NOMO-1 (cell line): ENCODE results near the gene CRYBB3.
"Not testable (repeated sequence)": the region's sequence is repeated elsewhere in the genome, so short reads cannot be mapped to it uniquely, and the experiment has no call there.

ENCODE experiments used
- DNase-seq, 2 experiments: peaks; one replicate each; lab custom pipeline; 2025; ENCODE audit not compliant: unreplicated experiment in 2 of 2; lab: John Stamatoyannopoulos, UW

CRYBB3 gene

DNA sequence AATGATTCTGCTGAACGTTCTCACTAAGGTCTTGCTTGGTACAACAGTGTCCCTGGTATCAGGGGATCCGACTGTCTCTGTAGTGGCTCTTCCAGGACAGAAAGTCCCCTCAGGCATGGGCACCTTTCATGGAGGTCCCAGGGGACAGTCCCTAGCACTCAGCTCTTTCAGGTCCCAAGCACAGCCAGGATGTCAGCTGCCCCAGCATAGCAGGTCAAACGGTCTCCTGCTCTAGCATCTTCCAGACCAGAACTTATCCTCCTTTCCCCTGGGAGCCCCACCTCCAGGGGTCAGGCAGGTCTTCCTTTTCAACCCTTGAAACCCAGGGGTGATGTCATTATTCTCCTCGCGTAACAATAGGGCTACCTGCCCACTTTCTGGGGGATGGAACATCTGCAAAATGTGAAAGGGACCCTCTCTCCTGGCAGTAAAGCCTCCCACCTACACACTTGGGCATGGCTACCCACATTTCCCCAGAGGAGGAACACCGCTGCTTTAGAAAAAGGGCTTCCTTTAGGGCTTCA lies 24.7 kb upstream of the CRYBB3 start:
- no peak for DNase-seq

DNA sequence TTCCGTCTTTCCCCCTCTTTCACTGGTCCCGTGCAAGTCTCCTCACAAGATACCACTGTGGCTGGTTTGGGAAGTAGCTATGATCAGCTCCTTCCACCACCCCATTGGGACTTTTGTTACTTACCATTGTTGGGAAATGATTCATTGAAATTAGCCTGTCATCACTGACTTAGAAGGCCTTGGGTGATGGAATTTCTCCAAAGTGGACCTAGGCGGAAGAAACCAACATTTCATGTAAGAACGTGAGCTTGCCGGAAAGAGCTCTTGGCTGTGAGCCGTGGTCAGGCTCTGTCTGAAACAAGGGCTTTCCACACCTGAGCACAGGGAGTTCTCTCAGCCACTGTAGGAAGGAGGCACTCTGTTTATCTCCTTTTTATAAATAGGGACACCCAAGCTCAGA lies 23.5 kb upstream of the CRYBB3 start:
- no peak for DNase-seq

DNA sequence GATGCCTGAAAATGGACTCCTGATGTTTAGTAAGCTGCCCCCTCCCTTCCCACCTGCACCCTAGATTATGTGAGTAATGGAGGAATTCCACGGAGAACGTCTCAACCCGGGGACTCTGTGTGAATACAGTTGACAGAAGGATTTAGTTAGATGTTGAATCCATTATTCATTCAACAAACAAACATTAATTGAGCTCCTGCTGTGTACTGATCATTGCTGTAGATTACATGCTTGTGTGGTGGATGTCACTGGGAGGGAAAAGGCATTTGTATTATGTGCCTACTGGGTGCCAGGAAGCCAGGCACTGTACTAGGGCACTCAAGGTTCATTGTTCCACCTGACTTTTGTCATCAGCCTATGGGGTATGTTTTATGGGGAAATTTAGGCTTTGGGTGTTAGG lies 22.9 kb upstream of the CRYBB3 start:
- no peak for DNase-seq

DNA sequence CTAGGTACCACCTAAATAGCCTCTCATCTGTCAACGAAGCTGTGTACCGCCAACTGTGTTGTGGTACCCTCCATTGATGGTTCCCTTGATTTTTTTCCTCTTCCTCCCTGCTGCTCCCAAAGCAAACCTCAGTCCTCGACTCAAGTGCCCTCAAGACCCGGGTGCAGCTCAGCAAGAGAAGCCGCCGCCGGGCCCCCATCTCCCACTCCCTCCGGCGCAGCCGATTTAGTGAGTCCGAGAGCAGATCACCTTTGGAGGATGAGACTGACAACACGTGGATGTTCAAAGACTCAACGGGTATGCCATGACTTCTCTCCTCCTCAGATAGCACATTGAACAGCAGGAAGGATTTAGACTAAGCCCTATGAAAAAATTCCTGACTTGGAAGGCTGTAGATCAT lies 22.4 kb upstream of the CRYBB3 start:
- no peak for DNase-seq

DNA sequence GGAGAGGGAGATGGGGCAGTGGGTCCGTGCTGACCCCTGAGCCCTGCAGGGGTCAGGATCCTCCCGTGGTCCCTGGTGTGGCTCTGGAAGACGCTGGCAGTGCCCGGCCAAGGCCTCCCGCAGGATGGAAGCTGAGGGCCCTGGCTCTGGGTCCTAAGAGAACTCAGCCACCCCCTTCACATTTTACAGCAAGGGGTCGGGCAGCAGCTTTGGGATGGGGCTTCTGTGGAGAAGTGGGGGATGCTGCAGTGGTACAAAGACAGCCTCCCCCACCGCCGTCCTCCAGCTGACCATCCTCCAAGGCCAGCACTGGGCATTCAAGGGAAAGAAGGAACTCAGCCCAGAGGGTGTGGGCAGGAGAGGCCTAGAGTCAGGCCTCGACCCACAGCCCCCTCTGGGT lies 21.8 kb upstream of the CRYBB3 start:
- DNase-seq: no peak

DNA sequence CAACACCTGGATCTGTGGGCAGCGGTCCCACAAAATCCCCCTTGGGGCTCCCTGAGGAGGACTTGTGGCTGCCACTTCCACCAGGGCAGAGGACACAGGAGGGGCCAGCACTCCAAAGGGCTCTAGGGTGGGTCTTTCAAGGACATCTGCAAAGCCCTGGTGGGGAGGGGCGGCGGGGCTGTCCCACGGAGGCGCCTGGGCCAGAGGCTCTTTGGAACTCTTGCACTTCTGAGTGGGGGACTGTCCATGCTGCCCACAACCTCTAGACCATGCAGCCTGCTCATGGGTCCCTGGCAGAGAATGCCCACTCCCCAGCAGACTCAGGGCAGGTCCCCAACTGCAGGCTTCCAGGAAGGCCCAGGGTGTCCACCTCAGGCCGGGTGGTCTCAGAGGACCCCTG lies 21.3 kb upstream of the CRYBB3 start:
- not testable (repeated sequence) for DNase-seq

DNA sequence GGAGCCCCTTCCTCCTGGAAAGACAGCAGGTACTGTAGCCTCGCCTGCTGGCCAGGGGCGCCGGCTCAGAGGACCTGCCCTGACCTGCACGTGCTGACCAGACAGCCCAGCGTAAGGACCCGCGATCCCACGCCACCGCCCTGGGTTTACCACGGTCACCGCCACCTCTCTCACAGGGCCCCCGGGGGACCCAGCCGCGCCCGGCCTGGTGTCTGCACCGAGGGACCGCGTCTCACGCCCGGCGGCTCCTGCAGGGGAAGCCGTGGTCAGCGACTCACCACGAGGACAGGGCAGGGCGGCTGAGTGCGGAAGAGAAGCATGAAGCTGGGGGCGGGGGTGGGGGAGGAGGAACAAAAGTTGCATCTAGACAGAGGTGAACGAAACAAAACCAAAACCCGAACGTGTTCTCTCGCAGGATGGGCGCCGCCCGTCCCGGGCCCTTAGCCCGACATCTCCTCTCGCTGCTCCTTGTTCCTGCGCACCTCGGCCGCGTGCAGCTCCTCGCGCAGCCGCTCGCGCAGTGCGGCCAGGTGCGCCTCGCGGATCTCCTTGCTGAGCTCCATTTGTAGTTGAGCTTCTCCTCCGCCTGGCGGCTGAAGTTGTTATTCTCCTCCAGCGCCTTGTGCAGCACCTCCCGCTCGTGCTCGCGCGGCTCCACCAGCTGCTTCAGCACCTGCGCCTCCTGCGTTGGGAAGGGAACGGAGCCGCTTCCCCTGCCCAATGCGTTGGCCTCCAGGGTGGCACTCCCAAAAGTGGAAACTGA lies 20.6 kb upstream of the CRYBB3 start:
- not testable (repeated sequence) for DNase-seq

DNA sequence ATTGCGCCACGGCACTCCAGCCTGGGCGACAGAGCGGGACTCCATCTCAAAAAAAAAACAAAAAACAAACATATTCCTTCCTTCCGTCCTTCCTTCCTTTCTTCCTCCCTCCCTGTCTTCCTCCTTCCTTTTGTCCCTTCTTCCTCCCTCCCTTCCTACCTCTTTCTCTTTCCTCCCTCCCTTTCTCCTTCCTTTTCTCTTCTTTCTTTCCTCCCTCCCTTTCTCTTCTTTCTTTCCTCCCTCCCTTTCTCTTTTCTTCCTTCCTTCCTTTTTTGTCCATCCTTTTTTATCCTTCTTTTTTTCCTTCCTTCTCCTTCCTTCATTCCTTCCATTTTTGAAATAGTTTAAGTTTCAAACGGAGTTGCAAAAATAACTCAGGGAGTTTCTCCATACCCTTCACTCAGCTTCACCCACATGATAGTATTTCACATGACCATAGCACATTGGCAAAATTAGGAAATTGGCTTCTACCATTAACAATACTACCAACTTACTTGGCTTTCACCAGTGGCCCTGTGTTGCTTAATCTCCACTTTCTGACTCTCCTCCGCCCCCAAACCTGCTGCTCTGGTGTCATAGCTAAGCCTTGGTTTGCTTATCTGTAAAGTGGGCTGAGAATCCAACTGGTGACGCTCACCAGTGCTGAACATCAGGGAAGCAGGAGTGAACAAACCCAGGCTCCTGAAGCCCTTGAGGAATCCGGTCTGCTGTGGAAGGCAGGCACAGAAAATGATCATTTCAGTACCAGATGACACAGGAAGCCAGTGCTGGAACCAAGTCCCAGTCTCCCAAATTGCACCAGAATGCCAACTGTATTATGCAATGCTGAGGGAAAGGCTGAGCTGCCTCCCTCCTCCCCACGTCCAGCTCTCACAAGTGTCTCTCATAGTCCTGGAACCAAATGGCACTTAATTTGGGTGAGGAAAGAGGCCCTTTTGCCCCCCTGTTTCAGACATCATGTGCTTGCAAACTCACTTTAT lies 17.2 kb upstream of the CRYBB3 start:
- DNase-seq: no peak

DNA sequence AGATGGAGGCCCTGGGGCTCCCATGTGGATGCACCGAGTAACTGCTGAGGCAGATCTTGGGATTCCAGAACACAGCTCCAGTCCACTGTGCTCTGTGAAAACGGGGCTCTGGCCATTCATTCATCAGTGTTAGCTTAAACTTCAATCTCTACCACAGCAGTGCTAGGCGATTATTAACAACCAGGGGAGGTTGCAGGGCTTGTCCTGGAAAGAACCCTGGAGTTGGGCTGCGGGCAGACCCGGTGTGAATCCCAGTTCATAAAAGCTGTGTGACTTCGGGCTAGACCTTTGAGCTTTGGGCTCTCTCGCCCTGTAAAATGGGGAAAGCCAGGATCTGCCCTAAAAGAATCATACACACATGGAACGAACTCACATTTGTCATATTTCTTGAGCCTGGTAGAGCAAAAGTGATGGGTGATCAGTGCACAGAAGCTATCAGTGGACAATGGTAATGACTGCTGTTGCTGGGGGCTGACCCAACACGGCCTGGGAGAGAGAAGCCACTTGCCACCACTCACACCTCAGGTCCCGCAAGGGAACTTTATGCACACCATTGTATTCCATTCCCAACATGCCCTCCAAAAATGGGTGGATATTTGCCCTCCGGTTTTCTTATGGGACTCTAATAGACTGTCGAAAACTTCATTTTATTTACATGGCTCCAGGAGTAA lies 15.6 kb upstream of the CRYBB3 start:
- no peak for DNase-seq

DNA sequence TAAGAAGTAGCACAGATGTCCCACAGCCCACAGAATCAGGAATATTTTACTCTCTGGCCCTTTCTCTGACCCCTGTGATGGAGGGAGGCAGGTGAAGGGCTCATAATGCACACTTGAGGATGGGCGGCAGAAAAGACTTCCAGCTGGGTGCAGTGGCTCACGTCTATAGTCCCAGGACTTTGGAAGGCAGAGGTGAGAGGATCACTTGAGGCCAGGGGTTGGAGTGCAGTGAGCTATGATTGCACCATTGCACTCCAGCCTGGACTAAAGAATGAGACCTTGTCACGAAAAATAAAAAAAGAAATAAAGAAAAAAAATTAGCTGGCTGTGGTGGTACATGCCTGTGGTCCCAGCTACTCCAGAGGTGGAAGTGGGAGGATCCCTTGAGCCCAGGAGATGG lies 13.5 kb upstream of the CRYBB3 start:
- no peak for DNase-seq

DNA sequence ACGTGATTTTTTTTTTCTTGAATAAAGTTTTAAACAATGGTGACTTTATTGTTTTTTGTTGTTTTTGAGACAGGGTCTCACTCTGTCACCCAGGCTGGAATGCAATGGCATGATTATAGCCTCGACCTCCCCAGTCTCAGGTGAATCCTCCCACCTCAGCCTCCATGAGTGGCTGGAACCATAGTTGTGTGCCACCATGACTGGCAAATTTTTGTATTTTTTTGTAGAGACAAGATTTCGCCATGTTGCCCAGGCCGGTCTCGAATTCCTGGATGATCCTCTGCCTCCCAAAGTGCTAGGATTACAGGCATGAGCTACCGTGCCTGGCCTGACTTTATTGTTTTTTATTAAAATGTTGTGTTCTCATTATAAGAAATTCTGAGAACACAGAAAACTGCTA lies 12.2 kb upstream of the CRYBB3 start:
- DNase-seq: no peak

DNA sequence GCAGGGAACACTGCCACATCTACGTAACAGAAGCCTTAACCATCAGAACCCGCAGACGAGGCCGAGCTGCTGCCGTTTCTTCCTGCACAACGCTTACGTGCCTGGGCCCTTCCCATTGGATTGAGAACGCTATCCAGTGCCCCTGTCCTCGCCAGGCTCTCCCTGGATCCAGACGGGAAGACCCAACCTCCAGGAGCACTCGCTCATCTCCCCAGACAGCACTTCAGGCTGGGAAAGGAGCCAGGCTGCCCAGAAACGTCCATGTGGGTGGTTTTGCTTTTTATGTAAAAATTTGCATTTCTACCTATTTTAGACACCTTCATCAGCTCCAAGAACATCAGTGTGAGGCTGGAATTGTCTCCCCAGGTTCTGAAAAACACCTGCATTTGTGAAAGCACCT lies 7.3 kb upstream of the CRYBB3 start:
- DNase-seq: no peak

DNA sequence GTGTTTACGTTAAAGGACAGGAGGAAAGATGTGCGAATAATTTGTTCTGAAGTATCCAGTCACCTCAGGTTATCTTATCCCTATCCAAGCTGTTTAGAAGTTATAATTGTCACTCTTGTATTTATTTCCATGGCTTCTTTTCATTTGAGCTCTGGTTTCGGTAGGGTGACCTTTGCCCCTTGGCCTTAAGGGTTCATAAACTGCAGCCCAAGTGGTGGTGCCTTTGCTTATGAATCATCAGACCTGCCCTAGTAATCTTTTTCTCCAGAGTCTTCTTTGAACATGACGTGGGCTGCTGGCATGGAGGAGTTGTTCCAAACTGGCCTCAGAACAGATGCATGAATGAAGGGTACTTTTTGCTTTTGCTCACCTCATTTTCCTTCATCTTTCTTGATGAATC lies 6.5 kb upstream of the CRYBB3 start:
- no peak for DNase-seq

DNA sequence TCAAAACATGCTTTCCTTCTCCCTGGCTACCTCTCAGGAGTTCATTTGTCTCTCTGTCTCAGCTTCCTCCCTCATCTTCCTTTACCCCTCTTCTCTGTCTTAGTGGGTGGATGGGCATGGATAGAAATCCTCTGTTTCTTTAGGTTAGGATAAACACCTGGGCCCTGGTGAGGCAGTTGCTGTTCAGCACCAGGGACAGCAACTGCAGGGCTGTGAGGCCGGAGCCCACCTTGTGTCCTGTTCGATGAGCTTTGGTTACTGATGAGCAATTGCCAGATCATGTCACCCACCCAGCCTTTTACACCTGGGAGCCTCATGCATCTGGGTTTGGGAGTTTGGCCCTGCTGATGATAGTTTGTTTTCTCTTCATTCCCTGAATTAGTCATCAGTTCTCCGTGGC lies 6.1 kb upstream of the CRYBB3 start:
- no peak for DNase-seq

DNA sequence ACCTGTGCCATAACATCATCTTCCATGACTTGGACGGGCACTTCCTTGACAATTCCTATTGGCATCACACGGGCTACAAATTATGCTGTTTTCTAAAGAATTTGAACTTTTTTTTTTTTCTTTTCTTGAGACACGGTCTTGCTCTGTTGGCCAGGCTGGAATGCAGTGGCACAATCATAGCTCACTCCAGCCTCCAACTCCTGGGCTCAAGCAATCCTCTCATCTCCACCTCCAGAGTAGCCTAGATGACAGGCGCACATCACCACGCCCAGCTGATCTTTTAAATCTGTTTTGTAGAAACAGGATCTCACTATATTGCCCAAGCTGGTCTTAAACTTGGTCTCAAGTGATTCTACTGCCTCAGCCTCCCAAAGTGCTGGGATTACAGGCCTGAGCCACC lies 3.3 kb upstream of the CRYBB3 start:
- no peak for DNase-seq

DNA sequence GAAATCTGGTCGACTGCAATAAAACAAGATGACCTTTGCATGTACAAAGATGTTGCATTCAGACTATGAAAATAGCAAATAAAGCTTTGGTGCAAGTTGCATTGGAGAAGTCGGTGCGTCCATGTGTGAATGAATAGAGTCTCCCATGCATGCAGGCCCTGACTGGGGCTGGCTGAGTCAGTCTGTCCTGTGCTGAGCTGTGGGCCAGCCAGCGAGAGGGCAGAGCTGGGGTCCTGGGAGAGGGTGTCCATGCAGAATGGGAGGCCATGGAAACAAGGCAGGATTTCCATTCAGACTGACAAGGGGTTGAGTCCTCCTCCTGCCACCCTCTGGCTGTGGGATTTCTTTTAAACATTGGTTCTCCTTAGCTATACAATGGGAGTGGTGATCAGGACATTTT lies 2.3 kb upstream of the CRYBB3 start:
- no peak for DNase-seq

DNA sequence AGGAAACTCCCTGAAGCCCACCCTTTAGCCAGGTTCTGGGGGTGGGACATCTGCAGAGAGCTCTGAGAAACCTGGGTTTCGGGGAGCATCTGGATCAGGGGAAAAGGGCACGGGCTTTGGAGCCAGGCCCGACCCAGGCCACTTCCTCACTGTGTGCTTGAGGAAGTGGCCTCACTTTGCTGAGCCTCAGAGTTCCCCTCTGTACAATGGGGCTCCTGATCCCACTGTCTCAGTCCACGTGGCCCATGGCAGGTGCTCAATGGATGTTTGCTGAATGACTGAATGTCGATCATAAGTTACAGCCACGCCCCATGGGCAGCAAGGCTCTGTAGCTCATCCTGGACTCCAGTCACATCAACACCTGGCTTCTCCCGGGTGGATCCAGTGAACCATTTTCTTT lies 1.3 kb downstream of the CRYBB3 start:
- DNase-seq: no peak

DNA sequence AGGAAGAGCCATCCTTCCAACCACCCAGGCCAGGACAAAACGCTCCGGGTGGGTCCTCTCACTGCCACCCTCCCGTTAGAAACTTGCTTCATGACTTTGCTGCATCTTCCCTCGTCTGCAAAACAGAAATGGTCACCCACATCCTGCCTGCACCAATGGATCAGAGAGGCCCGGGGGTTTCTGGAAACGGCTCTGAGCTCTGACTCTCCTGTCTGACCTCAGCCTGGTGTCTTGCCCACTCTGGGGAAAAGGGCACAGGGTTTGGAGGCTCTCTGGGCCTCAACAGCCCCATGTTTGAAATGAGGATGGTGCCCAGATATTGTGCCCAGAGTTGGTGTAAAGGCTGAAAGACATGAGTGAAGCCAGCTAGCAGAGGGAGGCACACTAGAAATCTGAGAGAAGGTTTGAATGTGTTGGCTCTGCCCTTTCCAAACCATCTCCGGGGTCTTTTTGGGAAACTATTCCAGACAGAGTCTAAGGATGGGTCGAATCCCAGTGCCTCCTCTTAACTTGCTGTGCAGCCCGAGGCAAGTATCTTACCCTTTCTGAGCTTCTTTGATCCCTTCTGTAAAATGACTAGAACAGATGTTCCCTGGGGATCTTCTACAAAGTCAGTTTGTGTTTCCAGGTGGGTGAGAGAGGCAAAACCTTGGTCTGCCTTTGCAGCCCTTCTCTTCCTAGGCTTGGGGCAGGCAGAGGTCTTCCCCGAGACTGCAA lies 2.1 kb downstream of the CRYBB3 start:
- no peak for DNase-seq

DNA sequence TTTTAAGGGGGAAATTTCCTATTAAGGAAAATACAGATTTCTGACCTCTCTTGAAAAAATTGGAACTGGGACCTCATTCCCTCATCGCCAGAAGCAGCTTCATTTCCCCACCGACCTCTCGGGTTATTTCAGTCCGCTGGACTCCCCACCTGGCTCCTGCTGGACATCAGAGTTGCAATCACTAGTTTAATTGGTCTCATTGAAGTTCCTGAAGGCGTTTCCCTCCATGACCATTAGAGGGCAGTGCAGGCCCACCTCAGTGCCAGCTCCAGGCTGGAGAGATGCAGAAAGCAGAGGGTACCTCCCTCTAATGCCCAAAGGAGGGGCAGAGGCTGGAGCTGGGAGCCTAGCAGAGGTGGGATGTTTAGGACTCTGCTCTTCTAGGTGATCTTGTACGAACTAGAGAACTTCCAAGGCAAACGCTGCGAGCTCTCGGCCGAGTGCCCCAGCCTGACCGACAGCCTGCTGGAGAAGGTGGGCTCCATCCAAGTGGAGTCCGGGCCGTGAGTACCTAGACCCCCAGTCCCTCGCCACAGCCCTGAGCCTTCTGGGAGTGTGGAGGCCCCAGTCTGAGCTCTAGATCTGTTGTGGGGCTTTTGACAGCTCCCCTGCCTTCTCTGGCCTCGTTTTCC lies 2.7 kb downstream of the CRYBB3 start:
- peak; percentile 12 to 30 for DNase-seq

DNA sequence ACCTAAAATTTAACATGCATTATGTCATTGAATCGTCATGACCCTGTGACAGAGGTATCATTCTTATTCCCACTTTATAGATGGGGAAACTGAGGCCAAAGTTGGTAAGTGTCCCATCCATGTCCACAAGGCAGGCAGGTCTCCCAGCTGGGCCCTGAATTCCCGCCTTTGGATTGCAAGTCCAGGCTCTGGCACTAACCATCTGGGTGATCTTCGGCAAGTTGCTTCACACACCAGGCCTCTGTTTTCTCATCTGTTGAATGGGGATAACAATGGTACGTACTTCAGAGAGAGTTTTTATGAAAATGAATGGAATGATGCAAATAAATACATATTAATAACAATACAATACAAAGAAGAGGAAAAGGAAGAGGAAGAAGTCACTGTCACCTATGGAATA lies 3.4 kb downstream of the CRYBB3 start:
- no peak for DNase-seq
